NCI-H2227 treated with DMSO at 0.1 percent for 48 hours (cell line): ENCODE measurements around the gene AAK1.
"Not testable (repeated sequence)": the region's sequence is repeated elsewhere in the genome, so short reads cannot be mapped to it uniquely, and the experiment has no call there.

Experiments used
- DNase-seq: peaks from one replicate; lab custom pipeline; 2025; lab: John Stamatoyannopoulos, UW

AAK1 gene

GRCh38 chr2:69600425-69600824, 43.1 kb downstream of the AAK1 start:
- no peak for DNase-seq

GRCh38 chr2:69597843-69598610, 45.5 kb downstream of the AAK1 start:
- no peak for DNase-seq

- no peak for DNase-seq
These were observed 46.4 kb downstream of the AAK1 start for GRCh38 chr2:69597105-69597504.

- DNase-seq: no peak
These were observed 49.2 kb downstream of the AAK1 start for GRCh38 chr2:69594341-69594740.

- DNase-seq: no peak
These were observed 51.0 kb downstream of the AAK1 start for GRCh38 chr2:69592511-69592910.

GRCh38 chr2:69589973-69590652, 53.4 kb downstream of the AAK1 start:
- DNase-seq: no peak

GRCh38 chr2:69588945-69589344, 54.6 kb downstream of the AAK1 start:
- no peak for DNase-seq

GRCh38 chr2:69588403-69588802, 55.1 kb downstream of the AAK1 start:
- no peak for DNase-seq

GRCh38 chr2:69585855-69586555, 57.5 kb downstream of the AAK1 start:
- no peak for DNase-seq

GRCh38 chr2:69584127-69584889, 59.2 kb downstream of the AAK1 start:
- no peak for DNase-seq

- DNase-seq: no peak
These were observed 60.2 kb downstream of the AAK1 start for GRCh38 chr2:69583321-69583833.

GRCh38 chr2:69582582-69583176, 60.9 kb downstream of the AAK1 start:
- DNase-seq: no peak

GRCh38 chr2:69581774-69582581, 61.6 kb downstream of the AAK1 start:
- DNase-seq: no peak

- no peak for DNase-seq
These were observed 63.1 kb downstream of the AAK1 start for GRCh38 chr2:69580486-69580885.

GRCh38 chr2:69579536-69579935, 64.0 kb downstream of the AAK1 start:
- DNase-seq: no peak

GRCh38 chr2:69578198-69578540, 65.4 kb downstream of the AAK1 start:
- no peak for DNase-seq

GRCh38 chr2:69577467-69578197, 65.9 kb downstream of the AAK1 start:
- DNase-seq: no peak

- DNase-seq: no peak
These were observed 66.7 kb downstream of the AAK1 start for GRCh38 chr2:69576880-69577279.

- no peak for DNase-seq
These were observed 67.6 kb downstream of the AAK1 start for GRCh38 chr2:69575926-69576325.

- not testable (repeated sequence) for DNase-seq
These were observed 68.2 kb downstream of the AAK1 start for GRCh38 chr2:69575371-69575770.
